GM12878 (cell line): ENCODE measurements around the gene COA1.

Source experiments
- E2F8 ChIP-seq: fragments of 450-650 bp; IDR thresholded peaks from 2 replicates; pipeline ENCODE4 v1.6.1; 2018; ENCODE audit warnings: mild to moderate bottlenecking, low read depth, moderate library complexity; ENCODE audit not compliant: partially characterized antibody
- NR2F1 ChIP-seq: fragments of 450-650 bp; conservative IDR thresholded peaks from 2 replicates; pipeline ENCODE4 v1.6.1; 2017; ENCODE audit warnings: mild to moderate bottlenecking
- POLR2A ChIP-seq: IDR thresholded peaks from 2 replicates; pipeline ENCODE4 v1.6.1; 2011; ENCODE audit warnings: low read depth, mild to moderate bottlenecking, low read length
- ZNF274 ChIP-seq: IDR thresholded peaks from one replicate; pipeline ENCODE4 v1.8.0; 2011; ENCODE audit not compliant: insufficient read length, insufficient read depth

DNA sequence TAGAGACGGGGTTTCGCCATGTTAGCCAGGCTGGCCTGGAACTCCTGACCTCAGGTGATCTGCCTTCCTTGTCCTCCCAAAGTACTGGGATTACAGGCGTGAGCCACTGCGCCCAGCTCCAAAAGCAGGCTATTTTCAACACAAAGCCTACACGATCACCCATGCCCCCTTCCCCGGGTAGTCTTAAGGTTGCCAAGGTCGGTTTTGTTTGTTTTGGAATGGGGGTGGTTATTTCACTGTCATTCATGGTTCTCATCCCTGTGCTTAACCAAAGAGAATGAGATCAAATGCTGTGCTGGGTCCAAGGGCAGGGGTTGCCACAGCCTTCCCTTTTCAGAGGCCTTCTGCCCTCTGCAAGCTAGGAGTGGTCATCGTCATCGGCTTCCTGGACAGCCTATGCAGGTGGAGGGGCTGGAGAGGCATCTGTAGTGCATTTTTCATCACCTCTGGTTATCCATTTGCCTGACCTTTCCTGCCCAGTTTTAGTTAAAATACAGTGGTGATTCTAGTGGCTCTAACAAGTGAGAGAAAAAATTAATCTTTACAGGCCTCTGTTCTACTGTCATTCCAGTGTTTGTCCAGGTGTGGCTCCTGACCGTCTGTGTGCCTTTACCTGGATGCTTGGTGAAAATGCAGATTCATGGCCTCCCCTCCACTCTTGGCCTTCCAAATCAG, 40.6 kb upstream of the COA1 start:
- no peak for TF ChIP-seq POLR2A
- TF ChIP-seq ZNF274: no peak
- no peak for TF ChIP-seq NR2F1
- TF ChIP-seq E2F8: no peak
